ENCODE results near the gene CEMP1. TPM values are rescaled to one million over a fixed set of nuclear protein-coding genes. Genes with fewer than 3 reads are reported as not detected.

CEMP1 gene
- total RNA-seq, 1 experiment from 2014 or later: 0.68 TPM

DNA sequence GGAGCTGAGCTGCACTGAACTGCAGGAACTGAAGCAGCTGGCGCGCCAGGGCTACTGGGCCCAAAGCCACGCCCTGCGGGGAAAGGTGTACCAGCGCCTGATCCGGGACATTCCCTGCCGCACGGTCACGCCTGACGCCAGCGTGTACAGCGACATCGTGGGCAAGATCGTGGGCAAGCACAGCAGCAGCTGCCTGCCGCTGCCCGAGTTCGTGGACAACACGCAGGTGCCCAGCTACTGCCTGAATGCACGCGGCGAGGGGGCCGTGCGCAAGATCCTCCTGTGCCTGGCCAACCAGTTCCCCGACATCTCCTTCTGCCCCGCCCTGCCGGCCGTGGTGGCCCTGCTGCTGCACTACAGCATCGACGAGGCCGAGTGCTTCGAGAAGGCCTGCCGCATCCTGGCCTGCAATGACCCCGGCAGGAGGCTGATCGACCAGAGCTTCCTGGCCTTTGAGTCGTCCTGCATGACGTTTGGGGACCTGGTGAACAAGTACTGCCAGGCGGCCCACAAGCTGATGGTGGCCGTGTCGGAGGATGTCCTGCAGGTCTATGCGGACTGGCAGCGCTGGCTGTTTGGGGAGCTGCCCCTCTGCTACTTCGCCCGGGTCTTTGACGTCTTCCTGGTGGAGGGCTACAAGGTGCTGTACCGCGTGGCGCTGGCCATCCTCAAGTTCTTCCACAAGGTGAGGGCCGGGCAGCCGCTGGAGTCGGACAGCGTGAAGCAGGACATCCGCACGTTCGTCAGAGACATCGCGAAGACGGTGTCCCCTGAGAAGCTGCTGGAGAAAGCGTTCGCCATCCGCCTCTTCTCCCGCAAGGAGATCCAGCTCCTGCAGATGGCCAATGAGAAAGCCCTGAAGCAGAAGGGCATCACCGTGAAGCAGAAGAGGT, 34.7 kb downstream of the CEMP1 start:
- Histone ChIP-seq H3K36me3 (ENCODE audit: control insufficient read depth, insufficient read depth, low read length) (no peaks in the 10 kb centered on the region), H3K4me1 (no peaks in the 10 kb centered on the region), H3K9me3 (no peaks in the 10 kb centered on the region), H3K27me3 (replicated peaks; ENCODE audit: control insufficient read depth, insufficient read depth, low read length) (no peaks in the 10 kb centered on the region), H3K4me3 (ENCODE audit: low read depth, low read length) (no peak overlapping the region)
- no TSS peak for BruUV-seq (replicated peaks)
- Mint-ChIP-seq H3K36me3 (ENCODE audit: insufficient read depth, unreplicated experiment) (peaks cover 10% of the 10 kb centered on the region), H3K4me1 (ENCODE audit: low read depth, unreplicated experiment) (peaks cover 6% of the 10 kb centered on the region), H3K9me3 (ENCODE audit: unreplicated experiment) (no peaks in the 10 kb centered on the region), H3K27ac (ENCODE audit: unreplicated experiment) (no peak overlapping the region), H3K4me3 (ENCODE audit: unreplicated experiment) (no peak overlapping the region), H3K27me3 (ENCODE audit: insufficient read depth, unreplicated experiment) (no peaks in the 10 kb centered on the region)
- ChIA-PET POLR2A (no interaction called here), CTCF (interaction anchor here (0.6 kb wide), 1 partner anchor 16 kb away, joined by 3 read pairs; no protein-coding TSS in a partner anchor)
- no peak for DNase-seq
- intact Hi-C loops (cut with micrococcal nuclease; ENCODE audit: unreplicated experiment): no loop called here
- TF ChIP-seq, protein P1, sequence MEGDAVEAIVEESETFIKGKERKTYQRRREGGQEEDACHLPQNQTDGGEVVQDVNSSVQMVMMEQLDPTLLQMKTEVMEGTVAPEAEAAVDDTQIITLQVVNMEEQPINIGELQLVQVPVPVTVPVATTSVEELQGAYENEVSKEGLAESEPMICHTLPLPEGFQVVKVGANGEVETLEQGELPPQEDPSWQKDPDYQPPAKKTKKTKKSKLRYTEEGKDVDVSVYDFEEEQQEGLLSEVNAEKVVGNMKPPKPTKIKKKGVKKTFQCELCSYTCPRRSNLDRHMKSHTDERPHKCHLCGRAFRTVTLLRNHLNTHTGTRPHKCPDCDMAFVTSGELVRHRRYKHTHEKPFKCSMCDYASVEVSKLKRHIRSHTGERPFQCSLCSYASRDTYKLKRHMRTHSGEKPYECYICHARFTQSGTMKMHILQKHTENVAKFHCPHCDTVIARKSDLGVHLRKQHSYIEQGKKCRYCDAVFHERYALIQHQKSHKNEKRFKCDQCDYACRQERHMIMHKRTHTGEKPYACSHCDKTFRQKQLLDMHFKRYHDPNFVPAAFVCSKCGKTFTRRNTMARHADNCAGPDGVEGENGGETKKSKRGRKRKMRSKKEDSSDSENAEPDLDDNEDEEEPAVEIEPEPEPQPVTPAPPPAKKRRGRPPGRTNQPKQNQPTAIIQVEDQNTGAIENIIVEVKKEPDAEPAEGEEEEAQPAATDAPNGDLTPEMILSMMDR (IDR thresholded peaks at IDR 0.05; ENCODE audit: insufficient read depth in 1 of 2, low read depth in 1 of 2, low read length in 1 of 2, severe bottlenecking in 1 of 2, unreplicated experiment in 1 of 2): no peak

DNA sequence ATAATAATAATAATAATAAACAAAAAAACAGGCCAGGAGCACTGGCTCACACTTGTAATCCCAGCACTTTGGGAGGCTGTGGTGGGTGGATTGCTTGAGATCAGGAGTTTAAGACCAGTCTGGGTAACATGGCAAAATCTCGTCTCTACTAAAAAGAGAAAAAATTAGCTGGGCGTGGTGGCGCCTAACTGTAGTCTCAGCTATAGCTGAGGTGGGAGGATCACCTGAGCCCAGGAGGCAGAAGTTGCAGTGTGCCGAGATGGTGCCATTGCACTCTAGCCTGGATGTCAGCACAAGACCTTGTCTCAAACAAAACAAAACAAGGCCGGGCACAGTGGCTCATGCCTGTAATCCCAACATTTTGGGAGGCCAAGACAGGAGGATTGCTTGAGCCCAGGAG, 36.2 kb downstream of the CEMP1 start:
- TF ChIP-seq, protein P1 (IDR thresholded peaks at IDR 0.05; ENCODE audit: insufficient read depth in 1 of 2, low read depth in 1 of 2, low read length in 1 of 2, severe bottlenecking in 1 of 2, unreplicated experiment in 1 of 2): no peak
- Histone ChIP-seq H3K9me3 (no peaks in the 10 kb centered on the region), H3K4me3 (ENCODE audit: low read depth, low read length) (no peak overlapping the region), H3K27me3 (replicated peaks; ENCODE audit: control insufficient read depth, insufficient read depth, low read length) (no peaks in the 10 kb centered on the region), H3K36me3 (ENCODE audit: control insufficient read depth, insufficient read depth, low read length) (no peaks in the 10 kb centered on the region), H3K4me1 (no peaks in the 10 kb centered on the region)
- no TSS peak for BruUV-seq (replicated peaks)
- intact Hi-C loops (cut with micrococcal nuclease; ENCODE audit: unreplicated experiment): no loop called here
- H3K4me1 Mint-ChIP-seq (ENCODE audit: low read depth, unreplicated experiment): peaks cover 6% of the 10 kb centered on the region
- no peaks in the 10 kb centered on the region for H3K27me3 Mint-ChIP-seq (ENCODE audit: insufficient read depth, unreplicated experiment)
- ChIA-PET CTCF (no interaction called here), POLR2A (no interaction called here)
- no peak overlapping the region for H3K4me3 Mint-ChIP-seq (ENCODE audit: unreplicated experiment)
- peaks cover 5% of the 10 kb centered on the region for H3K36me3 Mint-ChIP-seq (ENCODE audit: insufficient read depth, unreplicated experiment)
- no peaks in the 10 kb centered on the region for H3K9me3 Mint-ChIP-seq (ENCODE audit: unreplicated experiment)
- DNase-seq: no peak
- H3K27ac Mint-ChIP-seq (ENCODE audit: unreplicated experiment): no peak overlapping the region

DNA sequence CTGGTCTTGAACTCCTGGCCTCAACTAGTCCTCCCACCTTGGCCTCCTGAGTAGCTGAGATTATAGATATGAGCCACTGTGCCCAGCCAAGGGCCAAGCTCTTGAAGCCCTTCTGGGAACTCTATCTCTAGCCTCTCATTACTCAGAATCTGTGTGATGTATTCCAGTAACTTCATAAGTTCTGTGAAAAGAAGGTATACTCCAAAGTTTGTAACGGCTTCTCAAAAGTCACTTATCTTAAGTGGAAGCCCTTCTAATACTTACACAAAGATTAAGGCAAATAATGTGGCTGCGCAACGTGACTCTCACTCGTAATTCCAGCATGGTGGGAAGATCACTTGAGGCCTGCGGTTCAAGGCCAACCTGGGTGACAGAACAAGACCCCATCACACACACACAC, 36.6 kb downstream of the CEMP1 start:
- ChIA-PET CTCF (no interaction called here), POLR2A (no interaction called here)
- peaks cover 6% of the 10 kb centered on the region for H3K4me1 Mint-ChIP-seq (ENCODE audit: low read depth, unreplicated experiment)
- Histone ChIP-seq H3K27me3 (replicated peaks; ENCODE audit: control insufficient read depth, insufficient read depth, low read length) (no peaks in the 10 kb centered on the region), H3K9me3 (no peaks in the 10 kb centered on the region), H3K4me3 (ENCODE audit: low read depth, low read length) (no peak overlapping the region), H3K36me3 (ENCODE audit: control insufficient read depth, insufficient read depth, low read length) (no peaks in the 10 kb centered on the region), H3K4me1 (no peaks in the 10 kb centered on the region)
- DNase-seq: no peak
- no peaks in the 10 kb centered on the region for H3K9me3 Mint-ChIP-seq (ENCODE audit: unreplicated experiment)
- no TSS peak for BruUV-seq (replicated peaks)
- TF ChIP-seq, protein P1 (IDR thresholded peaks at IDR 0.05; ENCODE audit: insufficient read depth in 1 of 2, low read depth in 1 of 2, low read length in 1 of 2, severe bottlenecking in 1 of 2, unreplicated experiment in 1 of 2): no peak
- no peaks in the 10 kb centered on the region for H3K27me3 Mint-ChIP-seq (ENCODE audit: insufficient read depth, unreplicated experiment)
- H3K4me3 Mint-ChIP-seq (ENCODE audit: unreplicated experiment): no peak overlapping the region
- no peak overlapping the region for H3K27ac Mint-ChIP-seq (ENCODE audit: unreplicated experiment)
- peaks cover 5% of the 10 kb centered on the region for H3K36me3 Mint-ChIP-seq (ENCODE audit: insufficient read depth, unreplicated experiment)
- intact Hi-C loops (cut with micrococcal nuclease; ENCODE audit: unreplicated experiment): no loop called here
